Colonic mucosa (tissue), 4 donors: ENCODE measurements around the gene ALOXE3. TPM values are rescaled to one million over a fixed set of nuclear protein-coding genes. Genes with fewer than 3 reads are reported as not detected.

Source experiments
- DNase-seq: peaks from one replicate; pipeline ENCODE4 v3.0.0-alpha.2; 2020
- H3K27ac ChIP-seq: fragments of 200-600 bp; one replicate; pipeline ENCODE4 v1.8.0; 2021
- H3K27me3 ChIP-seq: fragments of 200-600 bp; one replicate; pipeline ENCODE4 v1.8.0; 2021
- H3K36me3 ChIP-seq: fragments of 200-600 bp; one replicate; pipeline ENCODE4 v1.8.0; 2021
- H3K4me1 ChIP-seq: fragments of 200-600 bp; one replicate; pipeline ENCODE4 v1.8.0; 2021; ENCODE audit warnings: mild to moderate bottlenecking
- H3K4me3 ChIP-seq: fragments of 200-600 bp; one replicate; pipeline ENCODE4 v1.8.0; 2021
- H3K9ac ChIP-seq, 2 donors: one replicate each; pipeline ENCODE4 v1.7.0; 2013; ENCODE audit warnings: control low read depth in 2 of 2, low read depth in 2 of 2, low read length in 2 of 2
- H3K9me3 ChIP-seq: fragments of 200-600 bp; one replicate; pipeline ENCODE4 v1.8.0; 2021
- CTCF ChIP-seq: fragments of 200-600 bp; IDR thresholded peaks from one replicate; pipeline ENCODE4 v1.8.0; 2022; ENCODE audit warnings: antibody characterized with exemption, mild to moderate bottlenecking
- intact Hi-C: fragments of 100-400 bp; cut with DNase I; formaldehyde crosslinking; loops from one replicate; pipeline ENCODE4 v1.14.1; 2022
- total RNA-seq, 2 donors: library from RNA; stranded (reverse); fragmentation: NEBNext Ultra II Directional in 1 of 2; extraction: Animal tissue kit (Norgen Biotek cat#: 25700) in 1 of 2; gene quantifications; one replicate each; pipeline ENCODE4 v1.2.1, GENCODE V29; 2021
- donor health status: healthy.
- donor health status: DM: no; HTN: no; CAD: no.
- donor health status: DM: no; HTN: no; CAD: no.

The ALOXE3 gene
- total RNA-seq, 2 donors from 2014 or later: not detected

DNA sequence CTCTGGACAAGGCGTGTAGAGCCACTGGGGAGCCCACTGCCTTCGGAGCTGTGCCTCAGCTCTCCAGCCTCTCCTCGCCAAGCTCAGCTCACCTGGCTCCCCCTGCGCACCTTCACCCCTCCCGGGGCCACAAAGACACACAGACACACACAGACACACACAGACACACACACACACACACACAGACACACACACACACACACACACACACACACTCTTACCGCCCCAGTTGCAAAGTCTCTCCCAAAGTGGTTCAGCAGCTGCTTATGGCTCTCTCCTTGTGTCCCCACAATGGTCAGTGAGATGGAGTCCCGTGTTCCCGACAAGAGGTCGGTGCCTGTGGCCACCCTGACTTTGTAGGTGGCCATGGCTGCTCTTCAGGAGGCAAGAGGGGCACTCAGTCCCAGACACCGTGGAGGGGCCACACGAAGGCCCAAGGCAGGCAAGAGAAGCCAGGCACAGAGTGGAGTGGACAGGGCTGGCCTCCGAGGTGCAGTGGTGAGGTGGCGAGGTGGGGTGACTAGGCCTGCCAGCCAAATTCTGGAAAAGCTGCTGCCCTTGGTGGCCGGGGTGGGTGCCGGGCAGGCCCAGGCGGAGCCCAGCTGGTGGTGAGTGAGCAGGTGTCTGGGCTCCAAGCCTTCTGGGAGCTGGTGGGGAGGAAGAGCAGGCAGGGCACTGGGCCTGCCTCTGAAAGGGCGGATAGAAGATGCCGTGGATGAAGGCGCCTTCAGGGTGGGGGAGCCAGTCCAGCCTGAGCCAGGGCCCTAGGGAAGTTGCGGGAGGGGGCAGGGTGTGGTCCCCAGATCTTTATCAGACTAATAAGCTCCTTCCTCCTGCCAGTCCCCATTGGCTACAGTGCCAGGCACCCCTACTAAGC, 31.0 kb downstream of the ALOXE3 start, which contains the start of gene ALOX12B:
Gene ALOX12B (minus strand): TSS at position 642 of the 877 bp plus-strand sequence. CDS start 274 bp downstream, at position 368.
- H3K9ac ChIP-seq: no peak within 1 kb of the TSS
- DNase-seq: no peak
- no peak within 1 kb of the TSS for H3K4me3 ChIP-seq
- TF ChIP-seq CTCF: no peak
- H3K9me3 ChIP-seq: no peaks in the 10 kb centered on the region
- intact Hi-C loops: no loop called here
- H3K27ac ChIP-seq: no peak within 1 kb of the TSS
- H3K36me3 ChIP-seq: no peaks in the 10 kb centered on the region
- H3K4me1 ChIP-seq: no peaks in the 10 kb centered on the region
- no peaks in the 10 kb centered on the region for H3K27me3 ChIP-seq

GRCh38 chr17:8084250-8084649, 34.1 kb downstream of the ALOXE3 start:
- H3K36me3 ChIP-seq: no peaks in the 10 kb centered on the region
- no peak for TF ChIP-seq CTCF
- no peak overlapping the region for H3K9ac ChIP-seq
- no peak overlapping the region for H3K4me3 ChIP-seq
- H3K9me3 ChIP-seq: no peaks in the 10 kb centered on the region
- H3K27me3 ChIP-seq: no peaks in the 10 kb centered on the region
- intact Hi-C loops: no loop called here
- no peak for DNase-seq
- peaks cover 5% of the 10 kb centered on the region for H3K4me1 ChIP-seq
- H3K27ac ChIP-seq: no peak overlapping the region

- Histone ChIP-seq H3K27ac (no peak overlapping the region), H3K9me3 (no peaks in the 10 kb centered on the region), H3K4me1 (peaks cover 6% of the 10 kb centered on the region), H3K4me3 (no peak overlapping the region), H3K9ac (no peak overlapping the region), H3K27me3 (no peaks in the 10 kb centered on the region), H3K36me3 (no peaks in the 10 kb centered on the region)
- TF ChIP-seq CTCF: no peak
- intact Hi-C loops: no loop called here
- DNase-seq: no peak
Observed at GRCh38 chr17:8082292-8082691, 36.0 kb downstream of the ALOXE3 start.

DNA sequence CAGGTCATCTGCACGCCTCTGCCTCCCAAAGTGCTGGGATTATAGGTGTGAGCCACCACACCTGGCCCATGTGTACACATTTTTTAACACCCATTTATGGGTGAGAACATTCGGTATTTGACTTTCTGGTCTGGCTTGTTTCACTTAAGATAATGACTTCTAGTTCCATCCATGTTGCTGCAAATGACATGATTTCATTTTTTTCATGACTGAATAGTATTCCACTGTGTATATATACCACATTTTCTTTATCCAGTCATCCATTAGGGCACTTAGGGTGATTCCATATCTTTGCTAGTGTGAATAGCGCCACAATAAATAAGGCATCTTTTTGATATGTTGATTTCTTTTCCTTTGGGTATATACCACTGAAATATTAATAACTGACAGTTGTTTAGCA, 36.4 kb downstream of the ALOXE3 start:
- no peak overlapping the region for H3K4me3 ChIP-seq
- peaks cover 6% of the 10 kb centered on the region for H3K4me1 ChIP-seq
- TF ChIP-seq CTCF: no peak
- no peak for DNase-seq
- H3K27me3 ChIP-seq: no peaks in the 10 kb centered on the region
- no peak overlapping the region for H3K9ac ChIP-seq
- H3K27ac ChIP-seq: no peak overlapping the region
- H3K9me3 ChIP-seq: no peaks in the 10 kb centered on the region
- intact Hi-C loops: no loop called here
- no peaks in the 10 kb centered on the region for H3K36me3 ChIP-seq

- Histone ChIP-seq H3K9ac (no peak overlapping the region), H3K27ac (no peak overlapping the region), H3K9me3 (no peaks in the 10 kb centered on the region), H3K4me1 (peaks cover 6% of the 10 kb centered on the region), H3K4me3 (no peak overlapping the region), H3K27me3 (no peaks in the 10 kb centered on the region), H3K36me3 (no peaks in the 10 kb centered on the region)
- intact Hi-C loops: no loop called here
- TF ChIP-seq CTCF: no peak
- peak; percentile 41 for DNase-seq
Observed at GRCh38 chr17:8080799-8081219, 37.5 kb downstream of the ALOXE3 start.
